Nephron progenitor cell (in vitro differentiated cells): Measurements from ENCODE around the gene AUH.

Source experiments
- DNase-seq: peaks from one replicate; pipeline ENCODE4 v3.0.0; 2021
- H3K27ac Mint-ChIP-seq: 2 replicates; pipeline ENCODE4 v1.8.0; 2021; ENCODE audit warnings: mild to moderate bottlenecking, moderate library complexity, mixed read lengths
- H3K27me3 Mint-ChIP-seq: 2 replicates; pipeline ENCODE4 v1.8.0; 2021; ENCODE audit warnings: mild to moderate bottlenecking, low read depth, mixed read lengths; ENCODE audit not compliant: poor library complexity
- H3K36me3 Mint-ChIP-seq: 2 replicates; pipeline ENCODE4 v1.8.0; 2021; ENCODE audit warnings: low read depth, mixed read lengths
- H3K4me1 Mint-ChIP-seq: 2 replicates; pipeline ENCODE4 v1.8.0; 2021; ENCODE audit warnings: mixed read lengths
- H3K4me3 Mint-ChIP-seq: 2 replicates; pipeline ENCODE4 v1.8.0; 2021; ENCODE audit warnings: mild to moderate bottlenecking, moderate library complexity, mixed read lengths
- H3K9me3 Mint-ChIP-seq: 2 replicates; pipeline ENCODE4 v1.8.0; 2021; ENCODE audit warnings: mild to moderate bottlenecking, moderate library complexity, mixed read lengths
- TF ChIP-seq, protein P1 (sequence below): fragments of 200-600 bp; sonication (generic); IDR thresholded peaks from 2 replicates; pipeline ENCODE4 v1.5.0; 2021; ENCODE audit warnings: antibody characterized with exemption

Gene AUH

DNA sequence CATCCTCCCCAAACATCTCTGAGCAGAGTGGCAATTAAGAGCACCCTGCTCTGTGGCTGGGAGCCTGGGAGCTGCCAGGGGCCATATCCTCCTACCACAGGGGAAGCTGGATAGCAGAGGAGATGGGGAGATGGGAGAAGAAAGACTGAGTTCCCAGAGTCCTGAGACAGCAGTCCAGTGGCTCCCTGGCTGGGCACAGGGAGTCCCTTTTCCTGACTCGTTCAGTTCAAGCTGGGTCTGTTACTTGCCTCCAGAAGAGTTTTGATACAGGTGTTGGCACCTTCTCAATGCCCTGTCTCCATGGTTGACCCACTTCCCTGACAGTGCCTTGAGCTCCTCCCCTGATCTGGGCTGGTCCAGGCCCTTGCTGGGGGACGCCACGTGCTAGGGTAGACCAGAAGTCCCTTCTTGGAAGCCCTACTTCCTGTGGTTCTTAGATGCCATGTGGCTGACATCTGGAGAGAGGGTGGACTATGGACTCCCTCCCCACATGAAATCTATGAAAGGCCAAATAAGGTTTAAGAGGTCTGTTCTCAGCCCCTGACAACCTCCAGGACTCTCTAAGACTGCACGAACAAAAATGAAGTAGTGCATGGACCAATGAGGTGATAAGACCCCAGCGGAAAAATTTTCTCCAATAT lies 166.2 kb downstream of the AUH start:
- peaks cover 14% of the 10 kb centered on the region for H3K36me3 Mint-ChIP-seq
- TF ChIP-seq, protein P1, sequence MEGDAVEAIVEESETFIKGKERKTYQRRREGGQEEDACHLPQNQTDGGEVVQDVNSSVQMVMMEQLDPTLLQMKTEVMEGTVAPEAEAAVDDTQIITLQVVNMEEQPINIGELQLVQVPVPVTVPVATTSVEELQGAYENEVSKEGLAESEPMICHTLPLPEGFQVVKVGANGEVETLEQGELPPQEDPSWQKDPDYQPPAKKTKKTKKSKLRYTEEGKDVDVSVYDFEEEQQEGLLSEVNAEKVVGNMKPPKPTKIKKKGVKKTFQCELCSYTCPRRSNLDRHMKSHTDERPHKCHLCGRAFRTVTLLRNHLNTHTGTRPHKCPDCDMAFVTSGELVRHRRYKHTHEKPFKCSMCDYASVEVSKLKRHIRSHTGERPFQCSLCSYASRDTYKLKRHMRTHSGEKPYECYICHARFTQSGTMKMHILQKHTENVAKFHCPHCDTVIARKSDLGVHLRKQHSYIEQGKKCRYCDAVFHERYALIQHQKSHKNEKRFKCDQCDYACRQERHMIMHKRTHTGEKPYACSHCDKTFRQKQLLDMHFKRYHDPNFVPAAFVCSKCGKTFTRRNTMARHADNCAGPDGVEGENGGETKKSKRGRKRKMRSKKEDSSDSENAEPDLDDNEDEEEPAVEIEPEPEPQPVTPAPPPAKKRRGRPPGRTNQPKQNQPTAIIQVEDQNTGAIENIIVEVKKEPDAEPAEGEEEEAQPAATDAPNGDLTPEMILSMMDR = no peak
- no peak overlapping the region for H3K4me3 Mint-ChIP-seq
- H3K27ac Mint-ChIP-seq = peak overlapping the region; percentile 45
- no peak for DNase-seq
- peaks cover 20% of the 10 kb centered on the region for H3K9me3 Mint-ChIP-seq
- H3K4me1 Mint-ChIP-seq = peaks cover 70% of the 10 kb centered on the region
- H3K27me3 Mint-ChIP-seq = no peaks in the 10 kb centered on the region

- DNase-seq = peak; percentile 88
- TF ChIP-seq, protein P1 = no peak
- H3K27ac Mint-ChIP-seq = peak overlapping the region; percentile 99
- H3K9me3 Mint-ChIP-seq = peaks cover 10% of the 10 kb centered on the region
- peaks cover 4% of the 10 kb centered on the region for H3K36me3 Mint-ChIP-seq
- peak overlapping the region; percentile 79 for H3K4me3 Mint-ChIP-seq
- H3K4me1 Mint-ChIP-seq = peaks cover 79% of the 10 kb centered on the region
- H3K27me3 Mint-ChIP-seq = no peaks in the 10 kb centered on the region
Measured at GRCh38 chr9:91193658-91194391, 167.9 kb downstream of the AUH start.

DNA sequence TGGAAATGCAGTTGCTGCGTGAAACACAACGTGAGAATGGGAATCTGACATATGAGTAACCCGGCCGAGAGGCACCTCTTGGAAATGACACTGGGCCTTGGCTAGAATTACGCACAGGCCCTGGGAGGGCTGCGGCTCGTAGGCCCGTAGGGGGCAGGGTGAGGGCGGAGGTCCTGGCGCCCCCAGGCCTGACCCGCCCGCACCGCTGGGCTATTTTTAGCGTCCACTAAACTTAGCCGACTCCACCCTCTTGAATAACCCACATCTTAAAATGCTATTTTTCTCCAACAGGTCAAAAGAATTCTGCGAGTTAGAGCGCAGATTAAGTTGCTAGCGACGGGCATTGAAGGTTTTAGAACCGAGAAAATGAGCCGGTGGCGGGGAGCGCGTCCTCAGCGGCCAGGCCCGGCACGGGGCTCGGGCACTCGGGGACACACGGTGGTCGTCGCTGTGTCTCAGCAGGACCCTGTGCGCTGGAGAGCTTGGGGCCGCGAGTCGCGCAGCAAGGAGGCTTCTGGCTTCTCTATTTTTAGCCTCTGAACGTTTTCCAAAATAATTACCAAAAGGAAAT lies 168.5 kb downstream of the AUH start:
- Mint-ChIP-seq H3K9me3 (peaks cover 11% of the 10 kb centered on the region), H3K36me3 (peaks cover 5% of the 10 kb centered on the region), H3K4me1 (peaks cover 74% of the 10 kb centered on the region), H3K27me3 (peaks cover under 1% of the 10 kb centered on the region), H3K4me3 (peak overlapping the region; percentile 79), H3K27ac (peak overlapping the region; percentile 99)
- TF ChIP-seq, protein P1 = peak; percentile 17
- DNase-seq = peak; percentile 61

DNA sequence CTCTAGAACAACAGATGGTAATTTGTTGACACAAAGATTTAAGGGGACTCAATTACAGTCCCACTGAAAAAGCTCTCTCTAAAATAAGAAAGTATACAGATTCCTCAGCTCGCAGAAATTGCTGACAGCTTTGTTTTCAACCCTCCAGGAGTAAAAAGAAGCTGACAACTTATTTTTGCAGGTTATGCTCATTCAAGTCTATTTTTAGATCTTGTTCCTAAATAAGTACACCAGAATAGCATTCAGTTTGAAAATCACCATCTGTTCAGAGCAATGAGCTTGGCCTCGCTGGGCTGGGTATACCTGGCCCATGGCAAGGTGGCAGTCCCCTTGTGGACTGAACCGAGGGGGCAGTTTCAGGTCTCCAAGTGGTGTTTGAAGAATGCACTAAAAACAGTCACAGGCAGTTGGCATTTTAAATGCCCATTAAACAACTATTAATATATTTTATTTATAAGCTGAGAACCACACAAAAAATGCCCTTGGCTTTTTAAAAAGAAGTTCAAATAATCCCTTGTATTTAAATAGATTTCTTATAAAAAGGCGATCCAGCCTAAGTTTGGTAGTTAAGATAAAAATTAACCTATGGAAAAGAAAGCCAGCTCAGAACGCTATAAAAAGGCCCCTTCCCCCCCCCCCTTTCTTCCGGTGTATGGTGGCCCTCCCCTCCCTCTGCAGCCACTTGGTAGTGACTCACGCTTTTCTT lies 169.2 kb downstream of the AUH start:
- peaks cover 13% of the 10 kb centered on the region for H3K9me3 Mint-ChIP-seq
- H3K27ac Mint-ChIP-seq = peak overlapping the region; percentile 99
- H3K4me3 Mint-ChIP-seq = peak overlapping the region; percentile 79

DNA sequence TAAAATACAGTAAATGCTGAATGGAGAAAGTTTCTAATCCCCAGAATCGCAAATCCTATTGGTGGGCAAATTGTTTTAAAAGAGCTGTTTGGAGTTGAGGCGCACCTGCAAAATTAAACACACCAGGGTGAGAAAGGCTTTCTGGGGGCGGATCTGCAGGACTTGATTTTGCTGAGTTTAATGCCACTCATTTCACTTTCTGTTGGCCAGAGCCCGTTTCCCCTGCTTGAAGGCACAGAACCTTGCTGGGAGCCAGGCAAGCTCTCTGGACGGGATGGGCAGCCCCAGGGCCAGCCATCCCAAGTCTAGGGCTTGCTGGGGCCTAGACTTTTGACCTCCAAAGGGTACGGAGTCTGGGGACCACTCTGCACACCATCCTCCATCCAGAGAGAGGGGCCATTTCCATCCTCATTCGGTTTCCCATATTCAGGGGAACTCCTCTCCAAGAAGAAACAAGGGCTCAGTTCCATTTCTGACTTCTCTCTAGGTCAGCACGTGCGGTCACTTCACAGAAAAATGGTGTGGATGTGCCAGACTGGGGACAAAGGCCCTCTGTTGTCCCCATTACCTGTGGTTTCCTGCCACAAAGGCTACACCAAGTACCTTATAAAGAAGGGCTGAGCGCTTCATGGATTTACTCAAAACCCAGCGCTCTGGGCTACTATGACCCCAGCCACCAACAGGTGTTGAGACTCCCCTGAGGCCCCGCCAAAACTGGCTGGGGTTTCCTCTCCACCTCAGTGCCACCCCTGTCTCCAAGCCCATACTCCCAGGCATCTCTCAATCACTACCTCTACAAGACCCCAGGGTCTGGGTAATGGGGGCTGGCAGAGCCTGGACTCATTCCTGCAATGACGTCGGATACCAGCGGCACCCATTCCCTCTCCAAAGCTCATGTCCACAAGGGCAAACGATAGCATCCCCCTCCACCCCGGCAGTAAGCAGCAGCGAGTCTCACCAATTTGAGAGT lies 170.0 kb downstream of the AUH start:
- peaks cover 59% of the 10 kb centered on the region for H3K4me1 Mint-ChIP-seq
- peaks cover 13% of the 10 kb centered on the region for H3K9me3 Mint-ChIP-seq
- H3K27me3 Mint-ChIP-seq = peaks cover 3% of the 10 kb centered on the region
- peaks cover 6% of the 10 kb centered on the region for H3K36me3 Mint-ChIP-seq
- peak overlapping the region; percentile 79 for H3K27ac Mint-ChIP-seq
- DNase-seq = no peak
- TF ChIP-seq, protein P1 = no peak
- H3K4me3 Mint-ChIP-seq = peak overlapping the region; percentile 21

More for the DNA sequence above, 169.2 kb downstream of the AUH start:
- Mint-ChIP-seq H3K36me3 (peaks cover 6% of the 10 kb centered on the region), H3K4me1 (peaks cover 68% of the 10 kb centered on the region), H3K27me3 (peaks cover 3% of the 10 kb centered on the region)
- no peak for DNase-seq
- TF ChIP-seq, protein P1 = no peak
